MM.1S (cell line): ENCODE data around the gene MAU2.

Source experiments
- DNase-seq: peaks from one replicate; pipeline ENCODE4 v3.0.0-alpha.2; 2015
- H2AFZ ChIP-seq: fragments of 300-600 bp; sonication (generic); 2 replicates; pipeline ENCODE4 v1.6.0; 2016; ENCODE audit warnings: antibody characterized with exemption, low read length
- H3F3A ChIP-seq: fragments of 300-600 bp; sonication (generic); 2 replicates; pipeline ENCODE4 v1.6.1; 2016; ENCODE audit warnings: mild to moderate bottlenecking, antibody characterized with exemption, low read length, moderate library complexity, mixed read lengths; ENCODE audit not compliant: insufficient read depth
- H3K27ac ChIP-seq: fragments of 300-600 bp; sonication (generic); 2 replicates; pipeline ENCODE4 v1.5.1; 2016; ENCODE audit warnings: mild to moderate bottlenecking, low read length
- H3K27me3 ChIP-seq: fragments of 300-600 bp; sonication (generic); replicated peaks from 2 replicates; pipeline ENCODE4 v1.6.0; 2016; ENCODE audit warnings: low read length; ENCODE audit not compliant: insufficient read depth
- H3K36me3 ChIP-seq: fragments of 300-600 bp; sonication (generic); replicated peaks from 2 replicates; pipeline ENCODE4 v1.6.1; 2016; ENCODE audit warnings: mild to moderate bottlenecking, low read length, mixed read lengths; ENCODE audit not compliant: insufficient read depth
- H3K4me1 ChIP-seq: fragments of 300-600 bp; sonication (generic); 2 replicates; pipeline ENCODE4 v1.6.1; 2016; ENCODE audit warnings: low read length, mixed read lengths
- H3K4me2 ChIP-seq: fragments of 300-600 bp; sonication (generic); 2 replicates; pipeline ENCODE4 v1.6.0; 2016; ENCODE audit warnings: low read depth, low read length
- H3K4me3 ChIP-seq: fragments of 300-600 bp; sonication (generic); 2 replicates; pipeline ENCODE4 v1.5.1; 2016; ENCODE audit warnings: low read length, mixed read lengths
- H3K79me2 ChIP-seq: fragments of 300-600 bp; sonication (generic); 2 replicates; pipeline ENCODE4 v1.6.1; 2016; ENCODE audit warnings: mixed run types, low read length, mixed read lengths
- H3K9ac ChIP-seq: fragments of 300-600 bp; sonication (generic); 2 replicates; pipeline ENCODE4 v1.6.1; 2016; ENCODE audit warnings: low read length, mixed read lengths
- H3K9me2 ChIP-seq: fragments of 300-600 bp; sonication (generic); replicated peaks from 2 replicates; pipeline ENCODE4 v1.6.1; 2016; ENCODE audit warnings: mild to moderate bottlenecking, low read length, mixed read lengths; ENCODE audit not compliant: insufficient read depth
- H3K9me3 ChIP-seq: fragments of 300-600 bp; sonication (generic); replicated peaks from 2 replicates; pipeline ENCODE4 v1.6.1; 2016; ENCODE audit warnings: mild to moderate bottlenecking, low read length, mixed read lengths; ENCODE audit not compliant: insufficient read depth
- H4K20me1 ChIP-seq: fragments of 300-600 bp; sonication (generic); 2 replicates; pipeline ENCODE4 v1.6.1; 2016; ENCODE audit warnings: mild to moderate bottlenecking, low read length, moderate library complexity, mixed read lengths; ENCODE audit not compliant: insufficient read depth
- CTCF ChIP-seq: fragments of 300-600 bp; sonication (generic); IDR thresholded peaks from 2 replicates; pipeline ENCODE4 v1.5.1; 2016; ENCODE audit warnings: antibody characterized with exemption, low read length, mixed read lengths
- EZH2 ChIP-seq: fragments of 300-600 bp; sonication (generic); optimal IDR thresholded peaks from 2 replicates; pipeline ENCODE3; 2017; ENCODE audit warnings: low read depth, mild to moderate bottlenecking, antibody characterized with exemption, low read length, mixed read lengths
- EZH2phosphoT487 ChIP-seq: fragments of 300-600 bp; sonication (generic); IDR thresholded peaks from 2 replicates; pipeline ENCODE4 v1.6.1; 2018; ENCODE audit warnings: antibody characterized with exemption, low read length

The MAU2 gene

GRCh38 chr19:19280561-19280960, 40.1 kb upstream of the MAU2 start:
- no peaks in the 10 kb centered on the region for H4K20me1 ChIP-seq
- no peaks in the 10 kb centered on the region for H3K9me3 ChIP-seq
- no peaks in the 10 kb centered on the region for H3K4me1 ChIP-seq
- no peak overlapping the region for H3K4me2 ChIP-seq
- no peaks in the 10 kb centered on the region for H3K9me2 ChIP-seq
- no peaks in the 10 kb centered on the region for H3F3A ChIP-seq
- H3K36me3 ChIP-seq = no peaks in the 10 kb centered on the region
- no peak for DNase-seq
- no peak overlapping the region for H2AFZ ChIP-seq
- no peaks in the 10 kb centered on the region for H3K79me2 ChIP-seq
- no peak overlapping the region for H3K27ac ChIP-seq
- H3K4me3 ChIP-seq = no peak overlapping the region
- H3K27me3 ChIP-seq = no peaks in the 10 kb centered on the region
- H3K9ac ChIP-seq = no peak overlapping the region
- TF ChIP-seq EZH2phosphoT487 (no peak), EZH2 (no peak), CTCF (no peak)

GRCh38 chr19:19285686-19286085, 34.9 kb upstream of the MAU2 start:
- H4K20me1 ChIP-seq = no peaks in the 10 kb centered on the region
- H3K9ac ChIP-seq = no peak overlapping the region
- no peaks in the 10 kb centered on the region for H3K79me2 ChIP-seq
- TF ChIP-seq CTCF (no peak), EZH2phosphoT487 (no peak), EZH2 (no peak)
- H3F3A ChIP-seq = no peaks in the 10 kb centered on the region
- H3K4me2 ChIP-seq = no peak overlapping the region
- H3K27ac ChIP-seq = no peak overlapping the region
- no peaks in the 10 kb centered on the region for H3K27me3 ChIP-seq
- H2AFZ ChIP-seq = no peak overlapping the region
- no peaks in the 10 kb centered on the region for H3K9me2 ChIP-seq
- no peak for DNase-seq
- no peak overlapping the region for H3K4me3 ChIP-seq
- H3K4me1 ChIP-seq = no peaks in the 10 kb centered on the region
- H3K9me3 ChIP-seq = no peaks in the 10 kb centered on the region
- no peaks in the 10 kb centered on the region; the same call in 1 of the 2 replicates for H3K36me3 ChIP-seq

GRCh38 chr19:19292607-19293006, 28.0 kb upstream of the MAU2 start:
- H2AFZ ChIP-seq = no peak overlapping the region
- no peak overlapping the region for H3K4me3 ChIP-seq
- TF ChIP-seq CTCF (no peak), EZH2 (no peak), EZH2phosphoT487 (no peak)
- H3K4me1 ChIP-seq = no peaks in the 10 kb centered on the region
- H3K9me3 ChIP-seq = no peaks in the 10 kb centered on the region
- no peaks in the 10 kb centered on the region for H3K9me2 ChIP-seq
- no peaks in the 10 kb centered on the region for H3F3A ChIP-seq
- H3K36me3 ChIP-seq = no peaks in the 10 kb centered on the region
- H4K20me1 ChIP-seq = no peaks in the 10 kb centered on the region
- no peak overlapping the region for H3K9ac ChIP-seq
- H3K27me3 ChIP-seq = no peaks in the 10 kb centered on the region
- H3K4me2 ChIP-seq = no peak overlapping the region
- no peak overlapping the region for H3K27ac ChIP-seq
- H3K79me2 ChIP-seq = no peaks in the 10 kb centered on the region
- DNase-seq = no peak
